Pons (tissue), 1 donor: Measurements from ENCODE around the gene MYRIP.
A peak's percentile ranks its signal among the peaks of the same experiment; 100 is the strongest.

Source experiments
- DNase-seq: peaks from one replicate; pipeline ENCODE4 v3.0.0-alpha.2; 2016; ENCODE audit warnings: low spot score

MYRIP gene

GRCh38 chr3:40190056-40190455, 380.6 kb downstream of the MYRIP start:
- DNase-seq: no peak

- DNase-seq: no peak
Observed at GRCh38 chr3:40191251-40191650, 381.8 kb downstream of the MYRIP start.

GRCh38 chr3:40191850-40192448, 382.5 kb downstream of the MYRIP start:
- DNase-seq: peak; percentile 59

GRCh38 chr3:40192628-40193027, 383.2 kb downstream of the MYRIP start:
- no peak for DNase-seq

GRCh38 chr3:40196966-40197365, 387.6 kb downstream of the MYRIP start:
- no peak for DNase-seq

GRCh38 chr3:40200692-40201316, 391.4 kb downstream of the MYRIP start:
- no peak for DNase-seq

GRCh38 chr3:40201770-40202169, 392.4 kb downstream of the MYRIP start:
- no peak for DNase-seq

GRCh38 chr3:40206522-40206921, 397.1 kb downstream of the MYRIP start:
- no peak for DNase-seq

GRCh38 chr3:40207796-40208195, 398.4 kb downstream of the MYRIP start:
- DNase-seq: no peak

GRCh38 chr3:40208251-40208650, 398.8 kb downstream of the MYRIP start:
- no peak for DNase-seq

GRCh38 chr3:40211579-40211978, 402.2 kb downstream of the MYRIP start:
- DNase-seq: no peak

GRCh38 chr3:40213556-40213955, 404.1 kb downstream of the MYRIP start:
- DNase-seq: no peak

GRCh38 chr3:40215015-40215414, 405.6 kb downstream of the MYRIP start:
- DNase-seq: no peak

- DNase-seq: no peak
Observed at GRCh38 chr3:40216471-40216870, 407.1 kb downstream of the MYRIP start.

GRCh38 chr3:40223856-40224255, 414.4 kb downstream of the MYRIP start:
- DNase-seq: no peak

GRCh38 chr3:40224796-40225515, 415.5 kb downstream of the MYRIP start:
- no peak for DNase-seq

- DNase-seq: no peak
Observed at GRCh38 chr3:40226636-40227035, 417.2 kb downstream of the MYRIP start.

GRCh38 chr3:40228792-40229350, 419.5 kb downstream of the MYRIP start:
- no peak for DNase-seq

GRCh38 chr3:40229386-40229785, 420.0 kb downstream of the MYRIP start:
- no peak for DNase-seq

- no peak for DNase-seq
Observed at GRCh38 chr3:40229963-40230362, 420.6 kb downstream of the MYRIP start.

GRCh38 chr3:40230382-40230781, 421.0 kb downstream of the MYRIP start:
- no peak for DNase-seq

GRCh38 chr3:40232626-40233025, 423.2 kb downstream of the MYRIP start:
- no peak for DNase-seq

GRCh38 chr3:40237159-40237558, 427.8 kb downstream of the MYRIP start:
- no peak for DNase-seq
